Limb (tissue), 2 donors: Measurements from ENCODE around the gene MRPL11.

Experiments used
- DNase-seq, 2 donors: peaks; one replicate each; pipeline ENCODE4 v3.0.0-alpha.2; 2016; ENCODE audit errors: extremely low spot score in 2 of 2

The MRPL11 gene

DNA sequence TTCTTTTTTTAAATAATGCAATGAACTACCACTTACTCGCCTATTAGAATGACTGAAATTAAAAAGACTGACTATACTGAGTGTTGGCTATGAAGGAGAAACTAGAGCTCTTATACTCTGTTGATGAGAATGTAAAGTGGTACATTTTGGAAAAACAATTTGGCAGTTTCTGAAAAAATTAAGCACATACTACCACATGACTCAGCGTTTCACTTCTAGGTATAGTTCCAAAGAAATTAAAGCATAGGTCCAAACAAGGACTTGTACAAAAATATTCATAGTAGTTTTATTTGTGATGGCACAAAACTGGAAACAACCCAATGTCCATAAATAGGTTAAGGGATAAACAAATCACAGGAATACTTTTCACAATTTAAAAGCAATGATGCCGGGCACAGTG is 44.7 kb downstream of the MRPL11 start:
- no peak for DNase-seq

DNA sequence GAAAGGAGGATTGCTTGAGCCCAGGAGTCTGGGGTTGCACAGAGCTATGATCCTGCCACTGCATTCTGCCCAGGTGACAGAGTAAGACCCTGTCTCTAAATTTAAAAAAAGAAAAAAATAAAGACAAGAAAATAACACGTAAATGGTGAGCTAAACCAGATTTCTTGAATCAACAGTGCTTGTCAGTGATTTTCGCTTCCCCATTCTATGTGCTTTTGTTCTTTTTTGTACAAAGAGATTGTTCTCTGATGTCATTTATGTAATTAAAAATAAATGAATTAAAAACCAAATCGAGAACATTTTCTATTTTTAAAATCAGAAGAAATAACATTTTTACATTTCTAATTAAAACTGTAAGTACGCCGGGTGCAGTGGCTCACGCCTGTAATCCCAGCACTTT is 47.3 kb downstream of the MRPL11 start:
- no peak for DNase-seq

DNA sequence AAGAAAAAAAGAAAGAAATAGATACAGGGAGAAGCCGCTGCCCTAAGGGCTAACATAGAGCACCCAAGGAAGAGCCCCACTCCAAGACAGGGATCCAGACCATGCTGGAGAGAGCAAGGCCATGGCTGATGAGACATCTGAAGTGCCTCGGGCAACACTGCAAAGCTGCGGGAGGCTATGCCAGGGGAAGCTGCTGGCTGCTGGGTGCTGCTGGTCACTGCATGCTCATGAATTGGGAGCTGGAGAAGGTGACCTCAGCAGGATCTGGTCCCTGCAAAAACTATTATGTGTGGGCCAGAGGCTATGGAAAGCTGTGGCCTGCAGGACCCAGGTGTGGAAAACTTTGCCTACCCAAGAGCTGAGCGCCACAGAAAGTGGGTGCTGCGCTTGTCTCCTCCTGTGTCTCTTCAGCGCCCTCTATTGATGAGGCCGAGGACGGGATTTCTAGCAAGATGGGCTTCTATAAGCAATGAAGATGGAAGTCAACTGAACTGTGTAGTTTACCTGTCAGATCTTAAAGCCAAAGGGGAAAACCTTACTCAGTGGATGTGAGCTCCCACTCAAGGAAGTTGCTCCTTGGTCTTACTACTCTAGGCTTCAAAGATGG is 49.8 kb downstream of the MRPL11 start:
- DNase-seq, result peak in 1 of 2 donors; percentile 34

DNA sequence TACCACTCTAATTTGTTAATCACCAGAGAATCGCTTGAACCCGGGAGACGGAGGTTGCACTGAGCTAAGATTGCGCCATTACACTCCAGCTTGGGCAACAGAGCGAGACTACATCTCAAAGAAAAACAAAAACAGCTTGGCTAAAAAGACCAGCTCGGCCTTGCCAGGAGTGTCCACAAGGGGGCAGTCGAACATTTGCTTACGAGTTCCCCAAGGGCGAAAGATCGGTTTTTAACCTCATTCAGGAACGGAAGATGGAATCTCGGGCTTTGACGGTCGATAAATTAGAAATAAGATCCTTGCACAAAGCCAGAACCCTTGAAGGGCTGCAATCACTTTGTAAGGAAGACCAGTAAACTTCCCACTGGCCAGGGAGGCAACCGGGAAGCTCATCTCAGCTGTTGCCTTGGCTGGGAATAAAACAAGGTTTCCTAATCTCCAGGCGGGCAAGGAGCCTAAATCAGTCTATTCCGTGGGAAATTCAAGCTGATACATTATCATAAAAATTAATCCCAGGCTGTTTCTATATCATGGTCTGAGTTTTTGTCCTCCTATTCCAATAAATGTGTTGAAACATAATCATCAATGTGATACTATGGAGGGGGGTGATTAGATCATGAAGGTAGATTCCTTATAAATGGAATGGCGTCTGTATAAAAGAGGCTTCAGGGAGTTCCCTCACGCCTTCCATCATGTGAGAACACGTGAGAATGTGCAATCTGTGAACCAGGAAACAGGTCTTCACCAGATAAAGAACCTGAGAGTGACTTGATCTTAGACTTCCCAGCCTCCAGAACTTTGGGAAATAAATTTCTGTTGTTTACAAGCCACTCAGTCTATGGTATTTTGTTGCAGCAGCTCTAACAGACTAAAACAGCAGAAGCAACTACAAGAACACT is 52.2 kb downstream of the MRPL11 start:
- peak; percentile 73 to 87 for DNase-seq
